ENCODE data around the gene DTD1. TPM values are rescaled to one million over a fixed set of nuclear protein-coding genes. Genes with fewer than 3 reads are reported as not detected.

The DTD1 gene
- total RNA-seq, 4 donors from 2014 or later = 12.1 to 44.9 (median 19.9) TPM

DNA sequence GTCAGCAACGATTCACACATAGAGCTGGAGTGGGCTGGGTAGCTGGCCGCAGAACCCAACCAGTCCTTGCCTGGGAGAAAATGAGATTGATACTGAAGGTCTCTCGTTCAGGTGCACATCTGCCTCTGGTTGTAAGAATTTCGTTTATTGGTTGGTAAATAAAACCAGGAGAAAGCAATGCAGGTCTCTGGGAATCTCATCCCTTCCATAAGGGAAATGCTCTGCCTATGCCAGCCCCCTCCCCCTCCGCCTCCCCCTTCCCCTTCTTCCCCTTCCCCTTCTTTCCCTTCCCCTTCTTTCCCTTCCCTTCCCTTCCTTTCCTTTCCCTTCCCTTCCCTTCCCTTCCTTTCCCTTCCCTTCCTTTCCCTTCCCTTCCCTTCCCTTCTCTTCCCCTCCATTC, 107.3 kb downstream of the DTD1 start:
- no peaks in the 10 kb centered on the region for H3K27me3 ChIP-seq
- TF ChIP-seq, protein P1, sequence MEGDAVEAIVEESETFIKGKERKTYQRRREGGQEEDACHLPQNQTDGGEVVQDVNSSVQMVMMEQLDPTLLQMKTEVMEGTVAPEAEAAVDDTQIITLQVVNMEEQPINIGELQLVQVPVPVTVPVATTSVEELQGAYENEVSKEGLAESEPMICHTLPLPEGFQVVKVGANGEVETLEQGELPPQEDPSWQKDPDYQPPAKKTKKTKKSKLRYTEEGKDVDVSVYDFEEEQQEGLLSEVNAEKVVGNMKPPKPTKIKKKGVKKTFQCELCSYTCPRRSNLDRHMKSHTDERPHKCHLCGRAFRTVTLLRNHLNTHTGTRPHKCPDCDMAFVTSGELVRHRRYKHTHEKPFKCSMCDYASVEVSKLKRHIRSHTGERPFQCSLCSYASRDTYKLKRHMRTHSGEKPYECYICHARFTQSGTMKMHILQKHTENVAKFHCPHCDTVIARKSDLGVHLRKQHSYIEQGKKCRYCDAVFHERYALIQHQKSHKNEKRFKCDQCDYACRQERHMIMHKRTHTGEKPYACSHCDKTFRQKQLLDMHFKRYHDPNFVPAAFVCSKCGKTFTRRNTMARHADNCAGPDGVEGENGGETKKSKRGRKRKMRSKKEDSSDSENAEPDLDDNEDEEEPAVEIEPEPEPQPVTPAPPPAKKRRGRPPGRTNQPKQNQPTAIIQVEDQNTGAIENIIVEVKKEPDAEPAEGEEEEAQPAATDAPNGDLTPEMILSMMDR (IDR thresholded peaks at IDR 0.05) = no peak
- TF ChIP-seq POLR2A (IDR thresholded peaks at IDR 0.05) (no peak), EP300 (IDR thresholded peaks at IDR 0.05) (no peak), POLR2AphosphoS5 (IDR thresholded peaks at IDR 0.05) (no peak)
- H3K9me3 ChIP-seq = no peaks in the 10 kb centered on the region
- H3K36me3 ChIP-seq = peaks cover 0 to 5% of the 10 kb centered on the region in 2 donors
- no peak for ATAC-seq
- H3K27ac ChIP-seq = no peak overlapping the region
- H3K4me1 ChIP-seq = no peaks in the 10 kb centered on the region
- 82 to 100% methylated on average over 1 to 3 of the region's 5 CpGs for WGBS, 2 donors (ENCODE audit: low coverage in 1 of 2)
- H3K4me3 ChIP-seq = no peak overlapping the region

DNA sequence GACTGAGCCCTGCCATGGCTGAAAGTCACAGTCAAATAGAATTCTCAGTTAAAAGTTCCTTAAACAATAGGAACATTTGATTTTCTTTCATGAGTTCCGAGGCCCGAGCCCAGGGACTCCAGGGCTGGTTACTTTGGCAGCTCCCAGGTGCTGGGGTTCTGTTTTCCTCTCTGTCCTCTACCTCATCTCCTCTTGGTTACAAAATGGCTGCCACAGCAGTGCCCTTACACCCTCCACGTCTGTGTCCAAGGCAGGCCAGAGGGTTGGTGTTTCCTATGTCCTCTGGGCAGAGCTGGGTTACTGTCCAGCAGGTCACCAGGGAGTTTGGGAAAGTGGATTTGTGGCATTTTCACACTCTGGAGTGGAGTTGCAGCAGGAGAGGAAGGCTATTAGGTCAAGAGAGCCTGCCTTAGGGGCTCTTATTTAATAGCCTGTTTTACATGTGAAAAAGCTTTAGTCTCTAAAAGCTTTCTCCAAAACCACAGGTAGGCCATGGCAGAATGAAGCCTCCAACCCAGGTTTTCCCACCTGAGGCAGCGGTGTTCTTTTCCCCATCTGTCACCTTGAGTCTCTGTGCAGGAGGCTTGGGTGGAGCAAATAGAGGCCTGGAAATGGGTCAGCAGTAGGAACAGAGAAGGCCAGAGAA, 111.0 kb downstream of the DTD1 start:
- no peaks in the 10 kb centered on the region for H3K4me1 ChIP-seq
- no peaks in the 10 kb centered on the region for H3K27me3 ChIP-seq
- H3K9me3 ChIP-seq = no peaks in the 10 kb centered on the region
- H3K36me3 ChIP-seq = peaks cover 0 to 5% of the 10 kb centered on the region in 2 donors
- no peak for ATAC-seq
- H3K4me3 ChIP-seq = no peak overlapping the region
- 80 to 100% methylated on average over 1 to 3 of the region's 4 CpGs for WGBS, 2 donors (ENCODE audit: low coverage in 1 of 2)
- no peak overlapping the region for H3K27ac ChIP-seq
- TF ChIP-seq, protein P1 (IDR thresholded peaks at IDR 0.05) = no peak
- TF ChIP-seq POLR2A (IDR thresholded peaks at IDR 0.05) = no peak
- TF ChIP-seq POLR2AphosphoS5 (IDR thresholded peaks at IDR 0.05) = no peak
- TF ChIP-seq EP300 (IDR thresholded peaks at IDR 0.05) = no peak

DNA sequence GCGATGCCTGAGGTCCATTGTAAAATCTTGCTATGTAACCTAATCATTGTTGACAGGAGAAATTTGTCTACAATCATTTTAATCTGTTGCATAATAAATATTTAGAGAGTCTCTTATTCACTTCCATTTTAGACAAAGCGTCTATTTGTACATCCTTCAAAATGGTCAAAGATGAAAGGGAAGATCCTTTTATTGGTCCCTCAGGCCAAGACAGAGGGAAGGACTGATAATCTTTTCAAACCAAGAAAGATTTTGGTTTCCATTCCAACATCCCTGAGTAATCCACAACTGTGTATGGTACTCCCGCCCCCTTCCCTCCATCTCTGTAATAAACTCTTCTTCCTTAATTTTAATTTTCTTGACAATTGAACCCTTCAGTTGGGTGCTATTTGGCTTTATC, 114.1 kb downstream of the DTD1 start:
- Histone ChIP-seq H3K4me3 (no peak overlapping the region), H3K27me3 (no peaks in the 10 kb centered on the region), H3K9me3 (no peaks in the 10 kb centered on the region), H3K27ac (no peak overlapping the region), H3K4me1 (no peaks in the 10 kb centered on the region), H3K36me3 (peaks cover 0 to 5% of the 10 kb centered on the region in 2 donors)
- ATAC-seq = no peak
- TF ChIP-seq POLR2AphosphoS5 (IDR thresholded peaks at IDR 0.05) (no peak), POLR2A (IDR thresholded peaks at IDR 0.05) (no peak), EP300 (IDR thresholded peaks at IDR 0.05) (no peak)
- TF ChIP-seq, protein P1 (IDR thresholded peaks at IDR 0.05) = no peak
- 71 to 78% methylated on average over 3 of the region's 3 CpGs for WGBS, 2 donors (ENCODE audit: low coverage in 1 of 2)

DNA sequence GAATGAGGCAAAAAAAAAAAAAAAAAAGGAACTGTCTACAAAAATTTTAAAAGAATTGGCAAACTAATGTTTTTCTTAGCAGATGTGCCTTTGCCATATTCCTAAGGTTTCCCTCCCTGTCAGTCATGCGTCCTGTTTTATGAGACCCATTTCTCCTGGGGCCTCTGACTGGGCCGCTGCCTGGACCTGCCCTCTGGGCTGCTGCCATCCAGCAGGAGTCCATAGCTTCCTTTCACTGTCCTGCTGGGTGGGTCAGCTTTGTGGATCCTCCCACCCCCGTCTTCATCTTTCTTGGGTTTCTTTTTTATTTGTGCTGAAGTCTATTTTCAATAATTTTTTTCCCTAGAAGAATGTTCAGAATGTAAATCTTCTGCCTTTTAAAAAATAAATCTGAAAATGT, 114.9 kb downstream of the DTD1 start:
- Histone ChIP-seq H3K4me1 (no peaks in the 10 kb centered on the region), H3K27ac (no peak overlapping the region), H3K9me3 (no peaks in the 10 kb centered on the region), H3K4me3 (no peak overlapping the region), H3K27me3 (no peaks in the 10 kb centered on the region), H3K36me3 (peaks cover 0 to 5% of the 10 kb centered on the region in 2 donors)
- 43 to 61% methylated on average over 3 of the region's 3 CpGs for WGBS, 2 donors (ENCODE audit: low coverage in 1 of 2)
- TF ChIP-seq POLR2A (IDR thresholded peaks at IDR 0.05) (no peak), POLR2AphosphoS5 (IDR thresholded peaks at IDR 0.05) (no peak), EP300 (IDR thresholded peaks at IDR 0.05) (no peak)
- no peak for ATAC-seq

DNA sequence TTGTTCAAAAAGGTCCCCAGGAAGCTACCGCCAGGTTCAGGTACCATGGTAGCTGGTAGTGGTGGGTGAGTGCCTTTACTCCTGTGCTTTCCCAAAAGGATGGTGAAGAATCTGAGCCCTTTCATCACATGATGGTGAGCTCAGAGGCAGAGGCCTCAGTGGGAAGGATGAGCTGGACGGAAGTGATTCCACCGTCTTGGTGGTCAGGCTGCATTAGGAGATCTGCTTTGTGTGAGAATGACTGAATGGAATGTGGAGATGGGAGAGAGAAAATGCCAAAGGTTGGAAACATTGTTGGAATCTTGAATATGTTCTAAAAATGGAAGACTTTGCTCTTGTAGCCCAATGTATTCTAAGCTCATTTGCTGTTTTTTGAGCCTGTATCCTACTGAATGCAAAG, 117.6 kb downstream of the DTD1 start:
- peak; percentile 28 for ATAC-seq
- TF ChIP-seq POLR2AphosphoS5 (IDR thresholded peaks at IDR 0.05) (no peak), POLR2A (IDR thresholded peaks at IDR 0.05) (no peak), EP300 (IDR thresholded peaks at IDR 0.05) (no peak)
- TF ChIP-seq, protein P1 (IDR thresholded peaks at IDR 0.05) = no peak
- Histone ChIP-seq H3K27ac (no peak overlapping the region), H3K4me3 (no peak overlapping the region), H3K9me3 (no peaks in the 10 kb centered on the region), H3K27me3 (no peaks in the 10 kb centered on the region), H3K4me1 (no peaks in the 10 kb centered on the region), H3K36me3 (no peaks in the 10 kb centered on the region)
- WGBS, 2 donors (ENCODE audit: low coverage in 1 of 2) = 34 to 60% methylated on average over 2 to 3 of the region's 3 CpGs

Measured in gastroesophageal sphincter (tissue), 4 donors.